Vagina (tissue), 2 donors: ENCODE measurements around the gene UTP25. TPM values are rescaled to one million over a fixed set of nuclear protein-coding genes. Genes with fewer than 3 reads are reported as not detected.

Experiments used
- DNase-seq, 2 donors: peaks; one replicate each; pipeline ENCODE4 v3.0.0-alpha.2; 2017; ENCODE audit errors: extremely low spot score in 2 of 2
- H3K27ac ChIP-seq: fragments of 200-600 bp; sonication (generic); one replicate; pipeline ENCODE4 v1.5.1; 2019
- H3K27me3 ChIP-seq: fragments of 200-600 bp; sonication (generic); one replicate; pipeline ENCODE4 v1.5.1; 2019
- H3K36me3 ChIP-seq, 2 donors: fragments of 200-600 bp; sonication (generic); one replicate each; pipeline ENCODE4 v1.5.1; 2017 to 2019
- H3K4me1 ChIP-seq: fragments of 200-600 bp; sonication (generic); one replicate; pipeline ENCODE4 v1.5.1; 2019
- H3K4me3 ChIP-seq, 2 donors: fragments of 200-600 bp; sonication (generic); 1 replicate in 1 of 2; 2 replicates in 1 of 2; pipeline ENCODE4 v1.5.1; 2016 to 2019
- H3K9me3 ChIP-seq: fragments of 200-600 bp; sonication (generic); one replicate; pipeline ENCODE4 v1.5.1; 2019
- CTCF ChIP-seq, 3 experiments: fragments of 450-650 bp in 2 of 3; fragments of 200-600 bp in 1 of 3; sonication (generic) in 1 of 3; IDR thresholded peaks; one replicate each; pipeline ENCODE4 v1.5.1; 2017 to 2019; ENCODE audit warnings: antibody characterized with exemption in 3 of 3, mild to moderate bottlenecking in 2 of 3, moderate library complexity in 2 of 3
- POLR2A ChIP-seq, 2 donors: fragments of 450-650 bp; IDR thresholded peaks; one replicate each; pipeline ENCODE4 v1.6.1; 2017; ENCODE audit warnings: antibody characterized with exemption in 2 of 2, mild to moderate bottlenecking in 2 of 2, moderate library complexity in 2 of 2
- POLR2AphosphoS5 ChIP-seq, 2 donors: sonication (generic); formaldehyde crosslinking; IDR thresholded peaks; one replicate each; pipeline ENCODE4 v1.9.0; 2017; ENCODE audit warnings: antibody characterized with exemption in 2 of 2, mild to moderate bottlenecking in 2 of 2, low read depth in 1 of 2; ENCODE audit not compliant: insufficient read depth in 1 of 2
- intact Hi-C: fragments of 100-400 bp; cut with DNase I; formaldehyde crosslinking; loops from one replicate; pipeline ENCODE4 v1.15.1; 2023
- total RNA-seq: library from RNA; depleted of rRNA; stranded (reverse); fragments of >200 nt; gene quantifications from one replicate; pipeline ENCODE4 v1.2.3, GENCODE V29; 2016

Gene UTP25
- total RNA-seq, 1 donor from 2014 or later = 5.9 TPM

GRCh38 chr1:209855006-209855405, 27.2 kb downstream of the UTP25 start:
- H3K27me3 ChIP-seq = no peaks in the 10 kb centered on the region
- no peaks in the 10 kb centered on the region for H3K4me1 ChIP-seq
- intact Hi-C loops = no loop called here
- no peak overlapping the region for H3K27ac ChIP-seq
- no peak for DNase-seq
- H3K4me3 ChIP-seq = no peak overlapping the region
- no peak for TF ChIP-seq POLR2AphosphoS5 (IDR thresholded peaks at IDR 0.05; ENCODE audit: insufficient read depth in 1 of 2, low read depth in 1 of 2)
- no peak for TF ChIP-seq CTCF (IDR thresholded peaks at IDR 0.05)
- no peak for TF ChIP-seq POLR2A (IDR thresholded peaks at IDR 0.05)
- no peaks in the 10 kb centered on the region for H3K9me3 ChIP-seq
- H3K36me3 ChIP-seq = peaks cover 0 to 28% of the 10 kb centered on the region in 2 donors

DNA sequence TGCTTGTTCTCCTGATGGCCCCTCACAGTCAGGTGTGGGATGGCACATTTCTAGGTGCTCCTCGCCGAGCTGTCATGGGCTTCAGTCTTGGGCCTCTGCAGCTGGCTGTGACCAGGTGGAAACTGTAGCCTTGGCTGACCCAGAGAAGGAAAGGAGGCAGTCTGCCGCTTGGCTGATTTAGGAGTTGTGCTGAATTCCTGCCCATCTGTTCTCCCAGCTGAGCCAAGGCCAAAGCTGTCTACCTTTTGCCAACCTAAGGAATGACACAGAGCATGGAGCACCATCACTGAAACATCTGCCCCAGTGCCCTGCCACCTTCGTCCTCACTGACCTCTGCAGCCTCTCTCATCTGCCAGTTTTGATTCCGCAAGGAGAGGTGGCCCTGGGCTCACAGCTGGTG, 27.9 kb downstream of the UTP25 start:
- Histone ChIP-seq H3K36me3 (peaks cover 0 to 28% of the 10 kb centered on the region in 2 donors), H3K27me3 (no peaks in the 10 kb centered on the region), H3K4me1 (no peaks in the 10 kb centered on the region), H3K4me3 (no peak overlapping the region), H3K9me3 (no peaks in the 10 kb centered on the region), H3K27ac (no peak overlapping the region)
- DNase-seq = no peak
- TF ChIP-seq CTCF (IDR thresholded peaks at IDR 0.05) (no peak), POLR2AphosphoS5 (IDR thresholded peaks at IDR 0.05; ENCODE audit: insufficient read depth in 1 of 2, low read depth in 1 of 2) (no peak), POLR2A (IDR thresholded peaks at IDR 0.05) (no peak)
- intact Hi-C loops = no loop called here

DNA sequence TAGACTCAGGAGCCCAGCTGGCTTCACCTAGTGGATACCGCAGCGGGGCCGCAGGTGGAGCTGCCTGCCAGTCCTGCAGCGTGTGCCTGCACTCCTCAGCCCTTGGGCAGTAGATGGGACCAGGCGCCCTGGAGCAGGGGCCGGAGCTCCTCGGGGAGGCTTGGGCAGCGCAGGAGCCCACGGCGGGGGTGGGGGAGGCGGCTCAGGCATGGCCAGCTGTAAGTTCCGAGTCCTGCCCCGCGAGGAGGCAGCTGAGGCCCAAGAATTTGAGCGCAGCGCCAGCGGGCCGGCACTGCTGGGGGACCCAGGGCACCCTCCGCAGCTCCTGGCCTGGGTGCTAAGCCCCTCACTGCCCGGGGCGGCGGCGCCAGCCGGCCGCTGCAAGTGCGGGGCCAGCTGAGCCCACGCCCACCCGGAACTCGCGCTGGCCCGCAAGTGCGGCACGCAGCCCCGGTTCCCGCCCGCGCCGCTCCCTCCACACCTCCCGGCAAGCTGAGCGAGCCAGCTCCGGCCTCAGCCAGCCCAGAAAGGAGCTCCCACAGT, 30.9 kb downstream of the UTP25 start:
- TF ChIP-seq POLR2A (IDR thresholded peaks at IDR 0.05) (no peak), POLR2AphosphoS5 (IDR thresholded peaks at IDR 0.05; ENCODE audit: insufficient read depth in 1 of 2, low read depth in 1 of 2) (no peak), CTCF (IDR thresholded peaks at IDR 0.05) (no peak)
- peaks cover 0 to 8% of the 10 kb centered on the region in 2 donors for H3K36me3 ChIP-seq
- no peaks in the 10 kb centered on the region for H3K9me3 ChIP-seq
- H3K4me1 ChIP-seq = no peaks in the 10 kb centered on the region
- intact Hi-C loops = no loop called here
- H3K4me3 ChIP-seq = no peak overlapping the region
- H3K27ac ChIP-seq = no peak overlapping the region
- no peaks in the 10 kb centered on the region for H3K27me3 ChIP-seq
- no peak for DNase-seq

DNA sequence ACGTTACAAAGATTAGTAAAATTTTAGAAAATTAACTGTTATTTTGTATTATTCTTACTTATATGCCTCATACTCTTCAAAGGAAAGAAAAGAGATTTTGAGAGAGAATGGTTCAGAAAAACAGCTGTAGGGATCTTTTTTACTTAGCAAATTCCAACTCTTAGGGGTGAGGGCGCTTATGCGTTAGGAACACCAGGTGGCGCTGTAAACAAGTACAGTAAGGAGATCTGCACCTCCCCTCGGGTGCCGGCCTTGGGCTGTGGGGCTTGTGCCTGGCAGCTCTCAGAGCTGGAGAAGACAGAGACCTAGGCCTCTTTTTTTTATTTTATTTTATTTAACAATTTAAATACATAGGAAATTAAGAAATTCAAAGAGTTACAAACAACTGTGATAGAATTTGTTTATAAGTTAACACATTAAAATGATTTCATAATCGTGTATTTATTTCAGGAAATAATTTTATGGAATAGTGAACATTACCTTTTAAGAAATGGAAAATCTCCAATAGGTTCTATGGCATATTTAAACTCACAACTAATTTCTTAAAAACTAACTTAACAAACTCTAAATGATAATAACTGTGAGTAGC, 32.6 kb downstream of the UTP25 start:
- Histone ChIP-seq H3K36me3 (no peaks in the 10 kb centered on the region), H3K4me3 (no peak overlapping the region), H3K9me3 (no peaks in the 10 kb centered on the region), H3K27ac (no peak overlapping the region), H3K27me3 (no peaks in the 10 kb centered on the region), H3K4me1 (no peaks in the 10 kb centered on the region)
- TF ChIP-seq POLR2A (IDR thresholded peaks at IDR 0.05) (no peak), POLR2AphosphoS5 (IDR thresholded peaks at IDR 0.05; ENCODE audit: insufficient read depth in 1 of 2, low read depth in 1 of 2) (no peak), CTCF (IDR thresholded peaks at IDR 0.05) (peak; percentile 24 to 86 (median 60))
- intact Hi-C loops = loop anchor here (5.0 kb wide), 1 partner anchor 127 kb away; no protein-coding TSS in a partner anchor
- DNase-seq = no peak

GRCh38 chr1:209861242-209861641, 33.5 kb downstream of the UTP25 start:
- Histone ChIP-seq H3K27me3 (no peaks in the 10 kb centered on the region), H3K4me3 (no peak overlapping the region), H3K36me3 (no peaks in the 10 kb centered on the region), H3K27ac (no peak overlapping the region), H3K9me3 (no peaks in the 10 kb centered on the region), H3K4me1 (no peaks in the 10 kb centered on the region)
- DNase-seq = no peak
- TF ChIP-seq POLR2AphosphoS5 (IDR thresholded peaks at IDR 0.05; ENCODE audit: insufficient read depth in 1 of 2, low read depth in 1 of 2) (no peak), CTCF (IDR thresholded peaks at IDR 0.05) (no peak), POLR2A (IDR thresholded peaks at IDR 0.05) (no peak)
- intact Hi-C loops = loop anchor here (5.0 kb wide), 1 partner anchor 126 kb away; no protein-coding TSS in a partner anchor
